KOPT-K1 (cell line): ENCODE measurements around the gene CCN6.
A peak's percentile ranks its signal among the peaks of the same experiment; 100 is the strongest.

Experiments
- H3K27ac ChIP-seq: fragments of 200-600 bp; sonication (generic); 2 replicates; pipeline ENCODE4 v1.5.1; 2016; ENCODE audit warnings: antibody characterized with exemption, mild to moderate bottlenecking, low read depth, low read length; ENCODE audit not compliant: poor library complexity, severe bottlenecking
- H3K36me3 ChIP-seq: fragments of 200-600 bp; sonication (generic); 2 replicates; pipeline ENCODE4 v1.5.1; 2017; ENCODE audit warnings: antibody characterized with exemption, mild to moderate bottlenecking, low read length, moderate library complexity; ENCODE audit not compliant: insufficient read depth
- H3K9me3 ChIP-seq: fragments of 200-600 bp; sonication (generic); 2 replicates; pipeline ENCODE4 v1.5.1; 2017; ENCODE audit warnings: antibody characterized with exemption, low read length, mild to moderate bottlenecking; ENCODE audit not compliant: insufficient read depth, poor library complexity, severe bottlenecking

Gene CCN6

DNA sequence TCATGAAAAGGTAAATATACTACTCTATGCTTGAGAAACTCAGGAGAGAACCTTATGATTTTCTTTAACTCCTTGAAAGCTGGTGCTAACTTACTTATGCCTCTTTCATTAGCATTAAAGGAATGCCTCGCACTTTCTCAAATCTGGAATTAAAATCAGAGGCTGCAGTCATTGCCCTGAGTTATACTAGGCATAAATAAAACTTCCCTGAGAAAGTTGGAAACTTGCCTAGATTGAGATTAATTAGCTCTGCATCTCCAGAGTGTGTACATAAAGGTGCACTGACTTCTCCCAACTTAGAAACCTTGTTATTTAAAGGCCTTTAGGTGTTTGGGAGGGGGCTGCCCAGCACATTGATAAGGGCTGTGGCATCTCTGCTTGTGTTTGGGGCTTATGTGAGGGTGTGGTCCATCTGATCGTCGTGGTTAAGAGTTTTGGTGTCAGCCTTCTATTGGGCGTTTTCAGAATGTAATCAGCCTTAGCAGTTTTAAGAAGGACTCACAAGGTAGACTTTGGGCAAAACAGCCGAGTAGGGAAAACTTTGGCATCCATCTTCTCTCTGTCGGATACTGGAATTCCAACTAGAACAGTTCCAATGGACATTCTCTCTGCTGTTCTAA is 32.1 kb upstream of the CCN6 start:
- H3K36me3 ChIP-seq = no peaks in the 10 kb centered on the region
- no peaks in the 10 kb centered on the region for H3K9me3 ChIP-seq
- no peak overlapping the region for H3K27ac ChIP-seq

DNA sequence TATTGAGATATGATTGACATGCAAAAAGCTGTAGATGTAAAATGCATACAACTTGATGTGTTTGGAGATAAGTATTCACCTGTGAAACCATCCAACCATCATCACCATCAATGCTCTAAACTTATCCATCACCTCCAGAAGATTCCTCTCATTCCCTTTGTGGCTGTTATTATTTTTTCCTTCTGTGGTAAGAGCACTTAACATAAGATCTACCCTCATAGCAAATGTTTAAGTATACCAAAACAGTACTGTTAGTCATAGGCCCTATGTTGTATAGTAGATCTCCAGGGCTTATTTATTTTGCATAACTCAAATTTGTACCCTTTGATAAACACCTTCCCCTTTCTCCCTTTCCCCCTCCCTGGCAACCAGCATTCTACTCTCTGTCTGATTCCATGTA is 31.2 kb upstream of the CCN6 start:
- no peaks in the 10 kb centered on the region for H3K9me3 ChIP-seq
- no peak overlapping the region for H3K27ac ChIP-seq
- no peaks in the 10 kb centered on the region for H3K36me3 ChIP-seq

DNA sequence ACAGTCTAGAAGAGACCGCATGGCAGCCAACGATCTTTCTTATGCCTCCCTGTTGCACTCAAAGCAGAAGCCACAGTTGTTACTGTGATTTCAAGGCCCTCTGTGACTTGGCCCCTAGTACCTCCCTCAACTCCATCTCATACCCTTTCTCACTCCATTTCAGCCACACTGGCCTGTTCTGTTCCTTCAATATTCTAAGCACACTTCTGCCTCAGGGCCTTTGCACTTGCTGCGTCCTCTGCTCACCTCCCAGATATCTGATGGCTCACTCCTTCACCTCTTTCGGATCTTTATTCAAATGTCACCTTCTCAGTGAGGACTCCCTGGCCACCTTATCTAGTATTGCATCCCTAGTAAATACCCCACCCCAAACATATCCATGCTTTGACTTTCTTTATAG is 29.4 kb upstream of the CCN6 start:
- no peaks in the 10 kb centered on the region for H3K9me3 ChIP-seq
- no peak overlapping the region for H3K27ac ChIP-seq

DNA sequence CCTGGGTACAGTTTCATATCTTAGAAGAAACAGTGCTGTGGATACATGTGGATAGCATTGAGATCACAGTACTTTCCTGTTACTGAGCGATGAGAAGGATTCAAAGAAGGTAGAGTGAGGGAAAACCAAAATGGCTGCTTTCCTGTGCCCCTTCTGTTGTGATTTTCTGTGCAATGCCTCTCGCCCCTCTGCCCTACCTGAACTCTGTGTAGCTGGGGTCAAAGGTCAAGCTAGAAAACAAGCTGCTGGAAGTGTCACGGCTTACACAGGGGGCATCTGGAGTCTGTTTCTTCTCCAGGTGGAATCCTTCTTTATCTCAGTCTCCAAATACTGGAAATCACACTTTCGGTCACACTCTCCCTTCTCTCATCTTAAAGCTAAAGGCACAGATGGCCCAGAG is 27.0 kb upstream of the CCN6 start:
- Histone ChIP-seq H3K27ac (peak overlapping the region; percentile 73), H3K9me3 (no peaks in the 10 kb centered on the region)

More for the DNA sequence above, 29.4 kb upstream of the CCN6 start:
- no peaks in the 10 kb centered on the region for H3K36me3 ChIP-seq

DNA sequence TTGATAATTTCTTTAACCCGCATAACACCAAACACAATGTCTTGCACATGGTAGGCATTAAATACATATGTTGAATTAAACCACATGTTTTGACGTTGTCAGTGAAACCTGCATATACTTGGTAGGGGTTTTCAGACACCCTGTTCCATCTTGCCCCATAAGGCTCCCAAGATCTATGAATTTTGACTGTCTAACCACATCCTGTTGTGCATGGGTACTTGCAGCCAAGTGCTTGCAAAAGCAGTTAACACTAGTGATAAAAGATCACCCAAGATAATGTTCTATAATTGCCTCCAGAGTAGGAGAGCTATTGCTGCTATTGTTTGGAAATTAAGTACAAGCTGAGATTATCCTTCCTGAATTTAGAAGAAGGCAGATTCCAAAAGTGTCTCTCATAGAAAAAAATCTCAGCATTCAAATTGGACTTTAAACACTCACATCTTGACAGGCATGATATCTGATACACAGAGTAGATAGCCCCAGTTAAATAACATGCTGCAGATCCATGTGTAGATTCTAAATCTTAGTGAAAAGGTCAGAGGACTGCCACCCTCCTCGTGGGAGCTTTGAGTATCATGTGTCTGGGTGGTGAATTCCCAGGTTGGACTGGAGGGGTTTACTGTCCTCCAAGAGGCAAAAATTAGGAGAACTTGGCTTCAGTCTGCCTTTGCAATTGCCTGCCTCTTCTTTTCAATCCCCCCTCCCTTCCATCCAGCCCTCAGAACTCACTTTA is 25.8 kb upstream of the CCN6 start:
- Histone ChIP-seq H3K27ac (peak overlapping the region; percentile 73), H3K9me3 (no peaks in the 10 kb centered on the region), H3K36me3 (no peaks in the 10 kb centered on the region)

More for the DNA sequence above, 27.0 kb upstream of the CCN6 start:
- H3K36me3 ChIP-seq = no peaks in the 10 kb centered on the region

DNA sequence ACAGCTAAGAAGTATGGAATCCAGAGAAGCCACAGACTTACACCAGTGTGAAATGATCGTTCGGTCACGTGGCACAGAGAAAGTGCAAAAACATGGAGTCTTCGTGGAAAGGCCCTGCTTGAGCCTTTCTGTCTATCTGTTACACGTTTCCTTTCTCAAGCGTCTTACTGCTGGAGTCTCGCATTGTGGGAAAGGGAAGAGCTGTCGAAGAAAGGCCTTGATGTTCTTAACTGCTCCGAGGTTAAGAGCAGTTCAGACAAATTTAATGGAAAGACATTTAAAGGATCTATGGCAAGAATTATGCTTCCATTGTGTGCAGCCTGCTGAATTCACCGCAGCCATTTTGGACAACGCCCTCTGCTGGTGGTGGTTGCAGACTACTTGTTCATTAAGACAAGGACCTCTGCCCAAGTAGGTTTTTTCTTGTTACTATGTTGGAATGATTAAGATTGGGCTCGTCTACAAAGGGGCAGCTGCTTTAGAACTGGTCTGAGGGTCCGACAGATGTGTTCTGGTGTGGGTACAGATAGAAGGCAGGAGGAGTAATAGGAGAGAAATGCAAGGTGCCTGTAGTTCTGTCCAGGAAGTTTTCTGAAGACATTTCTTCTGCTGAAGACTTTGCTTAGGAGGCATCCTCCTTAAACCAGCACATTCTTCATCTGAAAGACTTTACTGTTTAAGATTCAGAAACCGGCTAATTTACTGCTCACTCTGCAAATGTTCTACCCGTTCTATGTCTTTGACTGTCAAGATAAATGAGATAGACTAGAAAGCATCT is 24.7 kb upstream of the CCN6 start:
- no peaks in the 10 kb centered on the region for H3K36me3 ChIP-seq
- H3K27ac ChIP-seq = peak overlapping the region; percentile 73
- H3K9me3 ChIP-seq = no peaks in the 10 kb centered on the region

DNA sequence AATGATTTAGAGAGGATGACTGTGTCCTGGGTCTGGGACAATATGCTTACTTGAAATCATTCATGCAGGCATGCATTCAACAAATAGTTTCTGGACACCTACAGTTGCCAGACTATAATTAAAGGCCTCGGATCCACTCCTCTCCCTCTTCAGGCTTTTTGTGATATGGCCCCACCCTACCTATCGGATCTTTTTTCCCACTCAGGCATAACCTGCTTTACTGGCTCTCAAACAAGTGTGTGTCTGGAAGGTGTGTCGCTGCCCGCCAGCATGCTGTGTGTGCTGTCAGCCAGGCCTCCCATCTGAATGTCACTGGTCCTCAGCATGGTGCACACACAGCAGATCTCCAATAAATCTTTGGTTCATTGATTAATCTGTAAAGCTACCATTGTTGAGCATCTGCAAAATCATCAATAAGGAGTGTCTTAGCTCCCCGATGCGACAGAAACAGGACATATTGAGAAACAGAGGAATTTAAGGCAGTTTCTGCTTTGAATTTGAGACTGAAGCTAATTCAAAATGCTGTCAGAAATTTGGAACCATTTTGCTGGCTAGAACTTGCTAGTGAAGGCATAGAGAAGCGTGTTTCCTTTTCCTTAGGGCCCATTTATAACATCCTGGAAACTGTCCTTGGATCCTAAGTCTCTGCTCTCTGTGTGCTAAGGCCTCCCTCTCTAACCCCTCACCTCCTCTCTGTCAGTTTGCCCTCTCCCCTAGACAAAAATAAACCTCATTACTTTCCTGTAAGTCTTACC is 23.5 kb upstream of the CCN6 start:
- Histone ChIP-seq H3K9me3 (no peaks in the 10 kb centered on the region), H3K36me3 (no peaks in the 10 kb centered on the region), H3K27ac (no peak overlapping the region)

DNA sequence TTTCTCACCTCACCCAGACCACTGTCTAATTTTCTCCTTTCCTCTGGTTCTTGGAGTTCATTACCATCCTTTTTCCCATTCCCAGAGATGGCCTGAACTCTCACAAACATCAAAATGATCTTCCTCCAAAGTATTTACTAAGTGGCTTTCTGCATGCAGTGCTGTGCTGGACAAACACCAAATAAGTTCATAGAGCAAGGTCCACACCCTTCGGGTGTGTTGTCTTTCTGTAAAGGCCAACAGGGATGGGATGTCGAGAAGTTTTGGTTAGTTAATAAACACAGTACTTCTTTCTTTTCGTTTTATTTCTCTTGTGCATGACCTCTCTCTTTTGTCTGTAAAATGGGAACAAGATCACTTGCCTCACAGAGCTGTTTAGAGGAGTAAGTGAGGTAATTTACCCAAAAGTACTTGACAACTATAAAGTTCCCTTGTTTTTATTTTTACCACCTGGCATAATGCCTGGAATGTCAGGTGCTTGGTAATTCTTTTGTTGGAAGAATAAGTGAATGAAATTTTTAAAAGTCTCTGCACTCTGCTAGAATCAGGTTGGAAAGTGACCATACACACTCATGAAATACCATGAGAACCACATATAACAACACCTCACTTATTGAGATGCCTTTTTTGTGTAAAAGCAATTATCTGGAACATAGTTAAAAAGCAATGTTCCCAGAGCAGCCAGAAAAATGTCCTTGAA is 22.8 kb upstream of the CCN6 start:
- H3K27ac ChIP-seq = no peak overlapping the region
- no peaks in the 10 kb centered on the region for H3K36me3 ChIP-seq
- H3K9me3 ChIP-seq = no peaks in the 10 kb centered on the region

DNA sequence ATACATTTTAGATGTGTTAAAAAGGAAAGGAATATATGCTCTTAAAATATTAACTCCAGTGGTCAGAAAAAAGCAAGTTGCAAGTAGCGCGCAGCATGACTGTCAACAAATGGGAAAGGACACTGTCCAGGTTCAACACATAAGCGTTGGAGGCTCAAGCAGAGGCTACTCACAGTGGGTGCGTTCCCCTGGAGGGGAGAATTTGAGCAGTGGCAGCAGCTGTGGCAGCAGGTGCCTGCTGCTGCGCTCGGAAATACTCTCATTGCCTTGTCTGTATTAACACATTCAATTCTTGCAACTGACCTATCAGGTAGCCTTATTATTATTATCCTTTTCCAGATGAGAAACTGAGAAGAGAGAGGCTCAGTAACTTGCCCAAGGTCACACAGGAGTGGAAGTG is 21.9 kb upstream of the CCN6 start:
- Histone ChIP-seq H3K9me3 (no peaks in the 10 kb centered on the region), H3K36me3 (no peaks in the 10 kb centered on the region), H3K27ac (no peak overlapping the region)

DNA sequence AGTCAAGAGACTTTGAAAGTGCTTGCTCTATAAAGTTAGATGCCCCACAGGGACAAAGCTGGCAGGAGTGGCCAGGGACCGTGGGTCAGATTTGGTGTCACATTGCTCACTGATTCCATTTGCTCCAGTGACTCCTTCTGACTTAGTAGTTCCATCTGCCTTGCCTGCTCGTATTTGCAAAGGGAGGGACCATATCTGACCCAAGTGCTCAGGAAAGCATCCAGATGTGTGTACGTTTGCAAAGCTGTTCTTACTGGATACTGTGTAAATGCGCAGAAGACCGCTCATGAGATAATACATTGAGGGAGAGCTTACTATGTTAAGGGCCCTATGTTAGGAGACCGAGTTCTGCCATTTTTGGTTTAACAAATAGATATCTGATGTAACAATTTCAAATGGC is 21.2 kb upstream of the CCN6 start:
- no peaks in the 10 kb centered on the region for H3K9me3 ChIP-seq
- no peaks in the 10 kb centered on the region for H3K36me3 ChIP-seq
- no peak overlapping the region for H3K27ac ChIP-seq

DNA sequence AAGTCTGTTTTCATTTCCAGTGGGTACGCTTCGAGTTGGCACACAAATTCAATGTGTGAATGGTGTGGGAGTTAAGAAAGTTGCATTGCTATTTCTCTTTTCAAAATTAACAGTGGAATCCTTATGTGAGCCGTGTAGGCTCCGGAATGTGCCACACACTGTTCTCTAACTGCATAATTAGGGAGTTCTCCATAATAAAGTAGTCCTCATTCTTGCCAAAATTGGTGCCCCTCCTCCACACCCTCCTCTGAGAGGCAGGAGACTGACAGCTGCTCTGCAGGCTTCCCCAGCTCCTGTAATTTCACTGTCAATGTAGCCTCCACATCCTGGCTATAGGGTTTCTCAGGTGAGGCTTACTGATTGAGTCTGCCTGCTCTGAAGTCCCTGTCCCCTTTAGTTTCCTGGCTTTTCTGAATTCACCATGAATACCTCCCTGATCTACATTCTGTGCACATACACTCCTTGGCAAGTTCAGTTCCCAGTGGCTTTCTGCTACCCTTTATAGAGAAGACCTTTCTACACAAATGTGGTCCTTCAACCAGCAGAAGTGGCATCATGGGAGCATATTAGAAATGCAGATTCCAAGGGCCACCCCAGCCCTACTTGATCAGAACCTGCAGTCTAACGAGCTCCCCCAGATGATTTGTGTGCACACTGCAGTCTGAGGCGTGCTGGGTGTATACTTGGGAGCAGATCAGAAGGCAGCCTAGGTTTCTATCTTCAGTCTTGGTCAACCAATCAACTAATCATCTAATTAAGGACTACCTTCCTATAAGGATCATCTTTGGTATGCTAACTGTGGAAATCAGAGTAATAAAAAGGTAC is 19.9 kb upstream of the CCN6 start:
- Histone ChIP-seq H3K9me3 (no peaks in the 10 kb centered on the region), H3K27ac (no peak overlapping the region), H3K36me3 (no peaks in the 10 kb centered on the region)

DNA sequence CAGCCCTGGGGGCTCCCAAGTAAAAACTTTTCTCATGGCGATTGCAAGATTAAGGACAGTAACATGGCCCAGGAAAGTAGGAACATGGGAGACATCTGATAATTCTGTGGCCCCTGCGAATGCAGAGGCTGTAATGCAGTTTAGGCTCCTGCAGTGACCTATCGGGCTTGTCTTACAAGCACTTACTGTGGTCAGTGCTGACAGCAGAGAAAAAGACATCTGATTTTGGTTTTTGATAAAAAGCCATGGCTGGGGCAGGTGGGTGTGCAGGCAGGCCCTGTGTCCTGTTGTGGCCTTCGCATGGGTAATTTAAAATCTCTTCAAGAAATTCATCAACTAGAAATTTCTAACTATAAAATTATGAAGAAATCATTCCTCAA is 19.3 kb upstream of the CCN6 start:
- H3K36me3 ChIP-seq = no peaks in the 10 kb centered on the region
- no peak overlapping the region for H3K27ac ChIP-seq
- no peaks in the 10 kb centered on the region for H3K9me3 ChIP-seq

DNA sequence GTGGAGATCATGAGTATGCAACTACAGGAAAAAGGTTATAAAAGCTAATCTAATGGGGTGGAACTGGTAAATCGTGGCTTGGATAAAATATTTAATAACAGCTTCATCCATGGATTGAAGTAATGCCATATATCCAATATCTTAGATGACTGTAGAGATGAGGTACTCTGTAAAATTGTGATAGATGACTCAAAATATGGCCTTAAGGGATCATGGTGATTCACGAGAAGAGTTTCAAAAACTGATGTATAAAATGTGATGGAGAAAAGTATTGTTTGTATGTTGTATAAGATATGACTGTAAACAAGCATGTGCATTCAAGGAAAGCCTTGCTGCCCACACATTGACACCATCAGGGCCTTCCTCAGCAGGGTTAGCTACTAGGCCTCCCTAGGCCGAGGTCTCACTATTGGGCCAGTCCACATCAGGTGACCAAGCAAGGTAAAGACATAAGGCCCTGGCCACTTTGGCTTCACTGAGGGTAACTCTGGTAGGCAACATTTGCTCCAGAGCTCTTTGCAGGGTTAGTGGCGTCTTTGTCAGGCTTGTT is 17.7 kb upstream of the CCN6 start:
- Histone ChIP-seq H3K27ac (no peak overlapping the region), H3K36me3 (no peaks in the 10 kb centered on the region), H3K9me3 (no peaks in the 10 kb centered on the region)

DNA sequence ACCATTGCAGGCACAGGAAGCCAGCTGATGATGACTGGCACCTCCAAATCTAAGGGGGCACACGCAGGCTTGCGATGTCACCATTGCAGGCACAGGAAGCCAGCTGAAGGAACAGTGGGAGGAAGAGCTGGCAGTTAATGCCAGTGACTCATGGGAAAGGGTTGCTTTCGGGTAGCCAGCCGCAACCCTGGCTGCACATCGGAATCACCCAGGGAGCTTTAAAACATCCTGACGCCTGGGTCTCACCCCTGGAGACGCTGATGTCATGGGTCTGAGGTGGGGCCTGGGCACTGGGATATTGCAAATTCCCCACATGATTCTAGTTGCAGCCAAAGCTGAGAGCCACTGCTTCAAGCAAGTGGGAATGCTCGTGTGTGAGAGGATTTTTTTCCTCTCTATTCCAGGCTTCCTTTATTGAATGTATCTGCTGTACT is 16.1 kb upstream of the CCN6 start:
- H3K27ac ChIP-seq = no peak overlapping the region
- H3K9me3 ChIP-seq = no peaks in the 10 kb centered on the region
- no peaks in the 10 kb centered on the region for H3K36me3 ChIP-seq
